GM13976 (cell line): ENCODE measurements around the gene LGALS9.

Experiments used
- DNase-seq: peaks from one replicate; pipeline ENCODE4 v3.0.0; 2012; ENCODE audit warnings: low spot score
- in situ Hi-C: fragments of 300-500 bp; cut with MboI; formaldehyde crosslinking; loops from one replicate; pipeline ENCODE4 v1.12.0; 2022; ENCODE audit warnings: low sequenced_read_pairs, mixed read lengths, inconsistent platforms; ENCODE audit not compliant: unreplicated experiment
- TF ChIP-seq, protein P1 (sequence below): IDR thresholded peaks from 2 replicates; pipeline ENCODE4 v1.5.1; 2012; ENCODE audit warnings: borderline replicate concordance, mild to moderate bottlenecking; ENCODE audit not compliant: insufficient read depth; ENCODE audit errors: extremely low read depth, missing control alignments, control extremely low read depth

The LGALS9 gene

DNA sequence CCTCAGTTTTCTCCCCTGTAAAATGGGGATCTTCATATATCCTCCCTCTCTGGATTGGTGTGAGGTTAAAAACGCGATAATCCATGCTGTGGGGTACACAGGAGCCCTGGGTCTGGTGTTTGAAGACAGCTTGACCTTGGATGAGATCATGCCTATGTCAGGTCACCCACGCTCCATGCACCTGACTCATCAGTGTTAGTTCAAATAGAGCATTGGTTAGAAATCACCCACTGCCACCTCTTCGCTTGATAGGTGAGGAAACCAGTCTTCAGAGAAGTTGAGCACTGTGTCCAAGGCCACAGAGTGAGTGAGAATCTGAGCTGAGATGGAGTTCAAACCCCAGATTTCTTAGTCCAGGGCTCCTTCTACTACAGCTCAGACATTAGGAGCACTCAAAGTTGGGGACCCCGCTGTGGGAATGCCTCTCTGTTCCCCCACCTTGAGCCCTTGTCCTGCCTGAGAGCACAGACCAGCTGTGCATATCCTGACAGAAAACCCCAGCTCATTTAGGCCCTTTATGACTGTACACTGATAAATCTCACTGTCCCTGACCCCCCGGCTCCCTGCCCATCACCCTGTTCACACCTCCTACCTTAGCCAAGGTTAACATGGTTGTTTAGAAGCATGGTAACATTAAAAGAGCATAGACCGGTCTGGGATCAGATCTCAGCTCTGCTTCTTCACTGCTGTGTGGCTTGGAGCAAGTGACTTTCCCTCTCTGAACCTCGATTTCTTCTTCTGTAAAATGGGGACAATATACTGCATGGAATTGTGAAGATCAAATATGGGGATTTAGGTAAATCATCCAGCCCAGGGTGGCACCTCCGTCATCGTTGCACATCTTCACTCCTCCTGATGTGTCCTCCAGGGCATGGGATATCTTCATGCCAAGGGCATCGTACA lies 22.4 kb upstream of the LGALS9 start:
- TF ChIP-seq, protein P1, sequence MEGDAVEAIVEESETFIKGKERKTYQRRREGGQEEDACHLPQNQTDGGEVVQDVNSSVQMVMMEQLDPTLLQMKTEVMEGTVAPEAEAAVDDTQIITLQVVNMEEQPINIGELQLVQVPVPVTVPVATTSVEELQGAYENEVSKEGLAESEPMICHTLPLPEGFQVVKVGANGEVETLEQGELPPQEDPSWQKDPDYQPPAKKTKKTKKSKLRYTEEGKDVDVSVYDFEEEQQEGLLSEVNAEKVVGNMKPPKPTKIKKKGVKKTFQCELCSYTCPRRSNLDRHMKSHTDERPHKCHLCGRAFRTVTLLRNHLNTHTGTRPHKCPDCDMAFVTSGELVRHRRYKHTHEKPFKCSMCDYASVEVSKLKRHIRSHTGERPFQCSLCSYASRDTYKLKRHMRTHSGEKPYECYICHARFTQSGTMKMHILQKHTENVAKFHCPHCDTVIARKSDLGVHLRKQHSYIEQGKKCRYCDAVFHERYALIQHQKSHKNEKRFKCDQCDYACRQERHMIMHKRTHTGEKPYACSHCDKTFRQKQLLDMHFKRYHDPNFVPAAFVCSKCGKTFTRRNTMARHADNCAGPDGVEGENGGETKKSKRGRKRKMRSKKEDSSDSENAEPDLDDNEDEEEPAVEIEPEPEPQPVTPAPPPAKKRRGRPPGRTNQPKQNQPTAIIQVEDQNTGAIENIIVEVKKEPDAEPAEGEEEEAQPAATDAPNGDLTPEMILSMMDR: no peak
- in situ Hi-C loops: loop anchor here (10.0 to 25.0 kb wide), 3 partner anchors 46 to 396 kb away; no protein-coding TSS in a partner anchor
- DNase-seq: no peak

DNA sequence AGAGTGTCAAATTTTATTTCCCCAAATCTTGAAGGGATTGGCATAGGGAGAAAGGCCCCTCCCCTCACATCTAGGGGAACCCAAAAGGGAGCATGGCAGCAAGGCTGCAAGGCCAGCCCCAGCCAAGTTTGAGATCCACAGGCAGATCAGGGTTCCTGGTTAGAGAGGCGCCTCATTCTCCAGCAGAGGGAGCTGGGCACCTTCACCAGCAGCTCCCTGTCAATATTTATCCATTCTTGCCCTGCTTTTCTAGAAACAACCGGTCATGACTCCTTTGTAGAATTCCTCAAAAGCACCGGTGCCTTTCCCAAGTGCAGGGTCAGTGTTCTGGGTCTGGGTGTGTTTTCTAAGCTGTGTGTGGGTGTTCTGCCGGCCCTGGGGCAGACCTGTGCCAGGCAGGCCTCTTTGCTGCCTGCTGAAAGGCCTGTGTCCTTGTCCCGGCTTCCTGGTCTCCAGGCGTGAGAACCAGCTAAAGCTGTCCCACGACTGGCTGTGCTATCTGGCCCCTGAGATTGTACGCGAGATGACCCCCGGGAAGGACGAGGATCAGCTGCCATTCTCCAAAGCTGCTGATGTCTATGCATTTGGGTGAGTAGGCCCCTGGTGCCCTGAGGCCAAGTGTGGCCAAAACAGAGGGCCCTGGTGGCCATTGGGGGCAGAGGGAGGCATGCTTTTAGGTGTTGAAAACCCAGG lies 21.2 kb upstream of the LGALS9 start:
- DNase-seq: peak; percentile 57
- in situ Hi-C loops: loop anchor here (10.0 to 25.0 kb wide), 3 partner anchors 45 to 397 kb away; no protein-coding TSS in a partner anchor
- TF ChIP-seq, protein P1: peak; percentile 49

DNA sequence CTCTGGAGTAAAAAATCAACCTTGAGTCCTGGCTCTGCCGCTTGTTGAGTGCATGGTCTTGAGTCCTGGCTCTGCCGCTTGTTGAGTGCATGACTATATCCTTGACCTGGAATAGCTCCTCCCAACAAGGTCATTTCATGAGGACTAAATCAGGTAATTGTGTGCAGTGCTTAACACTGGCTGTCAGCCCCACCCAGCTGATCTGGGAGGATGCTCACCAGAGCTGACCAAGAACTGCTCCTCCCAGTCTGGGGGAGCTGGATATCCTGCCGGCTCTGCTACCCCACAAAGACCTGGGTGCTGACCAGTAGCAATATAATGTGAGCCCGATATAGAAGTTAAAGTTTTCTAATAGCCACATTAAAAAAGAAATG lies 20.7 kb upstream of the LGALS9 start:
- TF ChIP-seq, protein P1: no peak
- no peak for DNase-seq
- in situ Hi-C loops: loop anchor here (25.0 kb wide), 1 partner anchor 398 kb away; no protein-coding TSS in a partner anchor

DNA sequence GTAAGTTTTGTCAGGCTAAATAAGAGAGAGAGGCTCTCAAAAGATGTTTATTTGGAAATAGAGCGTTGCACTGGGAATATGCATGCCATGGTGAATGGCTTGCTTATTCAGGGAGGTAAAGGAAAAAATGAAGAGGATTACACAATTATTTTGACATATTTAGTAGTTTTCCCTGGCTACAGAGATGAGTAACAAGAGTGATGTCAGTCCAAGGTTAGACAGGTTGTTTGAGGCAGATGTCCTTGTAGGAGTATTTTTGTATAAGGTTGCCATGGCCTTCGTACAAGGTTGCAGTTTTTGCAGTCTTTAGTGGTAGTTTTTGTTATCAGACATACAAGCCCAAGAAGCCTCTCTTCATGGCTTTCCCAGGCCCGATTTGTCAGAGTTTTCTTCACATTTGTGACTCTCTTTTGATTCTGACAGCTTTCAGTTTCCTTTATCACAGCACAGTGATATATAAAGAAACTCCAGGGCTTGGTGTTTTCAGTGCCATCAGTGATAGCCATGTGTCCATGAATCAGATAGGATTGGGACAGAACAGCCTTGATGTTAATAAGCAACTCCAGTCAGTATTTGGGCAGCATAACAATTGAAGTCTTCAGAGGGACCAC lies 18.7 kb upstream of the LGALS9 start:
- no peak for DNase-seq
- TF ChIP-seq, protein P1: no peak

DNA sequence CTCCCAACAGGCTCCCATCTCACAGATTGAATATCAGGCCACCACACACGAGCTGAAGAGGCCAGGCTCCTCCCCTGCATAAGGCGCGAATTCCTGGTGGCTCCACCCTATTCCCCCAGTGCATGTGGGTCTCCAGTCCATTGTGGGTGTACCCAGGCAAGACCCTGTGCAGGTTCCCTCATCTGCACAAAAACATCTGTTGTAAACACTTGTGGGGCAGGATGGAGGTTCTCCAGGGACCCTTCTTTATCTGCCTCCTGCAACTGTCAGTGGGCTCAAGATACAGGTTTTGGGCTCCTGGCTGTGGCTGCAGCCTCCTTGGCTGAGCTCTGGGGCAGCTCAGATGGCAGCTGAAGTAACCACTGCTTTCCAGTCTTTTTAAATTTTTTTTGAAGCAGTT lies 17.6 kb upstream of the LGALS9 start:
- no peak for DNase-seq
- in situ Hi-C loops: loop anchor here (25.0 kb wide), 1 partner anchor 401 kb away; no protein-coding TSS in a partner anchor
- TF ChIP-seq, protein P1: no peak

More for the DNA sequence above, 18.7 kb upstream of the LGALS9 start:
- in situ Hi-C loops: loop anchor here (25.0 kb wide), 1 partner anchor 400 kb away; no protein-coding TSS in a partner anchor

DNA sequence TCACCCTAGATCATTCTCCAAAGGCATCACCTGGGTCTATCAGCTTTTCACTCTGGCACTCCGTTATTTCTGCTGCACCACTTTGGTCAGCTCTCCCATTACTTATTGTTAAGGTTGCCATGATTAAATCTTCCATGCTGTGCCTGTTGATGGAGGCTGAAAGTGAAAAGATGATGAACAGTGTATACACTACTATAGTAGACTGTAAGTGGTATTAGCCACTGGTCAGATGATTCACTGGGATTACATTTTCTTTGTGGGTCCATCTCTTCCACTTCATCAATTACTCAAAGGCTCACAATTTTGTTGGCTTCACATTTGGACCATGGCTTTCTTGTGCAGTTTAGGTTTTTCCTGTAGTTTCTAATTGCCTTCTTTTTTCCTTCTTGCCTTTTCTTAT lies 15.9 kb upstream of the LGALS9 start:
- in situ Hi-C loops: loop anchor here (25.0 kb wide), 1 partner anchor 403 kb away; no protein-coding TSS in a partner anchor
- TF ChIP-seq, protein P1: no peak
- DNase-seq: no peak
